A549 treated with CORT108297 at 1 μM for 4 hours (cell line): ENCODE results near the gene INSIG1. TPM values are rescaled to one million over a fixed set of nuclear protein-coding genes. Genes with fewer than 3 reads are reported as not detected.

Experiments used
- total RNA-seq: library from RNA; stranded (reverse); fragments of 200-300 nt; extraction: Qiagen RNA extraction; gene quantifications from 5 replicates; pipeline ENCODE4 v1.2.3, GENCODE V29; 2022

INSIG1 gene
- total RNA-seq, result 14.6 to 19.9 TPM (median 16.7 TPM) in 5 replicates

DNA sequence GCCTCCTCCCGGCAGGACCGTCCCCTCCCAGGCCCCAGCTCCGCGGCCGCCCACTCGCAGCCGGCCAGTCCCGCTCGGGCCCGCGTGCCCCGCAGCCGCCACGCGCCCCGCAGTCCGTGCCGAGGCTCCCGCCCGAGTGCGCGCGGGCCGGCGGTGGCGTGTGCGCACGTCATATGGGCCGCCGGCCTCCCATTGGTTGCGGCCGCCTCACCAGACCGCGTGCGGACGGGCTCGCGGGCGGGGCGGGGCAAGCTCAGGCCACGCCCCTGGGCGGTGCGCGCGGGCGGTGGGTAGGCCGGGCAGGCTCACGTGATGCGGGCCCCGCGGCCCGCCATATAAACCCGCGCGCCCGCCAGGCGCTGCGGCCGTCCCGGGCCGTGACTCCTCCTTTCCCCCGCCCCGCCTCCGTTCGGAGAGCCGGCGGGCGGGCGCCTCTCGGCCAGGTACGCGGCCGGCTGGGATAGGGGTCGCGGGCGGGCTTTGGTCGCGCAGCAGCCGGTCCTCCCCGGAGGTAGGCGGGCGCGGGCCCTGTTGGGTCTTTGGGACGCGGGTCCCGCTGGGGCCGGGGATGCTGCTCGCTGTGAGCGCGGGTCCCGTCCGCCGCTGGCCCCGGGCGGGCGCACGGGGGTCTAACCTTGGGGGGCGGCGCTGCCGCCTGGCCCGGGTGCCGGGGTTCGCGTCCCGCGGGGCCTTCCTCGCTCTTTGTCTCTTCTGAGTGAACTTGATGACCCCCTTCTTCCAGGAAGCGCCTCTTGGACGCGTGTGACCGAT lies at the start of gene INSIG1:
TSS of gene INSIG1 (plus strand) at position 362 of the 771 bp plus-strand sequence. CDS start at position 770, 408 bp downstream.

Other genes with a start within 250 kb of the INSIG1 start
- not detected in 5 replicates for gene HTR5A, start 227.6 kb upstream of the INSIG1 start, total RNA-seq
- gene EN2, start 160.3 kb downstream of the INSIG1 start, total RNA-seq, result 0.48 to 1.0 TPM (median 0.92 TPM) in 5 replicates
- not detected in 5 replicates for gene CNPY1, start 248.7 kb downstream of the INSIG1 start, total RNA-seq